A673 (cell line): ENCODE measurements around the gene OR52A5. TPM values are rescaled to one million over a fixed set of nuclear protein-coding genes. Genes with fewer than 3 reads are reported as not detected.
"Not testable (repeated sequence)": the region's sequence is repeated elsewhere in the genome, so short reads cannot be mapped to it uniquely, and the experiment has no call there.

Experiments used
- BruUV-seq: library from RNA; stranded (reverse); fragments of 400-500 nt; replicated peaks from 2 replicates; lab custom pipeline; 2021; lab: Mats Ljungman, UMichigan
- CTCF ChIA-PET: fragments of 300-600 bp; sonication (Branson Sonifier 250); formaldehyde crosslinking; loops from one replicate; lab custom pipeline; 2022; ENCODE audit warnings: antibody characterized with exemption; lab: Charles Lee
- POLR2A ChIA-PET: fragments of 300-600 bp; sonication (Branson Sonifier 250); formaldehyde crosslinking; loops from one replicate; lab custom pipeline; 2022; ENCODE audit warnings: antibody characterized with exemption; ENCODE audit not compliant: low non-redundant PET; lab: Charles Lee
- DNase-seq: peaks from one replicate; pipeline ENCODE4 v3.0.0-alpha.2; 2015; ENCODE audit warnings: low spot score
- H3K27ac ChIP-seq: fragments of 200-600 bp; sonication (generic); 2 replicates; pipeline ENCODE4 v1.5.1; 2016; ENCODE audit warnings: mixed run types, low read depth, mild to moderate bottlenecking, mixed read lengths, antibody characterized with exemption, low read length; ENCODE audit not compliant: poor library complexity, severe bottlenecking
- H3K27me3 ChIP-seq: fragments of 200-600 bp; sonication (generic); replicated peaks from 2 replicates; pipeline ENCODE4 v1.6.1; 2017; ENCODE audit warnings: mixed run types, low read depth, mild to moderate bottlenecking, mixed read lengths, antibody characterized with exemption, low read length; ENCODE audit not compliant: insufficient read depth, poor library complexity
- H3K36me3 ChIP-seq: fragments of 200-600 bp; sonication (generic); 2 replicates; pipeline ENCODE4 v1.6.1; 2016; ENCODE audit warnings: mixed run types, mild to moderate bottlenecking, mixed read lengths, antibody characterized with exemption, low read length; ENCODE audit not compliant: insufficient read depth, poor library complexity, severe bottlenecking
- H3K4me1 ChIP-seq: fragments of 200-600 bp; sonication (generic); 2 replicates; pipeline ENCODE4 v1.6.1; 2017; ENCODE audit warnings: mixed run types, mild to moderate bottlenecking, mixed read lengths, antibody characterized with exemption, low read length; ENCODE audit not compliant: insufficient read depth, poor library complexity, severe bottlenecking
- H3K4me3 ChIP-seq: fragments of 200-600 bp; sonication (generic); 2 replicates; pipeline ENCODE4 v1.5.1; 2016; ENCODE audit warnings: low read depth, mixed run types, mild to moderate bottlenecking, mixed read lengths, low read length; ENCODE audit not compliant: poor library complexity, severe bottlenecking
- H3K9me3 ChIP-seq: fragments of 200-600 bp; sonication (generic); 2 replicates; pipeline ENCODE4 v1.6.1; 2016; ENCODE audit warnings: mixed run types, low read depth, mild to moderate bottlenecking, mixed read lengths, antibody characterized with exemption, low read length; ENCODE audit not compliant: poor library complexity, severe bottlenecking
- EZH2 ChIP-seq: fragments of 200-600 bp; sonication (generic); IDR thresholded peaks from 2 replicates; pipeline ENCODE4 v1.6.1; 2017; ENCODE audit warnings: borderline replicate concordance, low read depth, mild to moderate bottlenecking, mixed read lengths, antibody characterized with exemption, low read length; ENCODE audit not compliant: poor library complexity, severe bottlenecking
- intact Hi-C: fragments of 100-400 bp; cut with micrococcal nuclease; formaldehyde crosslinking; loops from one replicate; pipeline ENCODE4 v1.10.0; 2022; ENCODE audit not compliant: unreplicated experiment
- total RNA-seq: library from RNA; stranded (reverse); gene quantifications from 2 replicates; pipeline ENCODE4 v1.2.3, GENCODE V29; 2021
- TF ChIP-seq, protein P1 (sequence below): fragments of 300-800, 200-600 bp; sonication (generic); conservative IDR thresholded peaks from 2 replicates; pipeline ENCODE4 v1.5.1; 2017; ENCODE audit warnings: low read depth, mild to moderate bottlenecking, antibody characterized with exemption, low read length, moderate library complexity, mixed read lengths

The OR52A5 gene
- total RNA-seq, 1 experiment from 2014 or later = not detected

DNA sequence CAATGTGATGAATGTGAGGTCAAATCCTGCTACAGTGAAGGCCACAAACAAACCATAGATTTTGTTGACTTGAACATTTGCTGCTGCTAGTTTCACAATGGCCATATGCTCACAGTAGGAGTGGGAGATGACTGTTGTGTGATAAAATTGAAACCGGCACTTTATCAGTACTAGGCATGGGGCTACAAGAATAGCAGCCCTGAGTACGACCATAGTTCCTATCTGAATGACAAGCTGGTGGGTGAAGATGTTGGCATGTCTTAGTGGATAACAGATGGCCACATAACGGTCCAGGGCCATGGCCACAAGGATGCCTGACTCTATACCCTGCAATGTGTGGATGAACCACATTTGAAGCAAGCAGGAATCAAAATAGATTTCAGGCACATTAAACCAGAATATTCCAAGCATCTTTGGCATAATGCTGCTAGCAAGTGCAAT is 13.6 kb upstream of the OR52A5 start:
- no peaks in the 10 kb centered on the region for H3K9me3 ChIP-seq
- no peak for TF ChIP-seq EZH2
- TF ChIP-seq, protein P1, sequence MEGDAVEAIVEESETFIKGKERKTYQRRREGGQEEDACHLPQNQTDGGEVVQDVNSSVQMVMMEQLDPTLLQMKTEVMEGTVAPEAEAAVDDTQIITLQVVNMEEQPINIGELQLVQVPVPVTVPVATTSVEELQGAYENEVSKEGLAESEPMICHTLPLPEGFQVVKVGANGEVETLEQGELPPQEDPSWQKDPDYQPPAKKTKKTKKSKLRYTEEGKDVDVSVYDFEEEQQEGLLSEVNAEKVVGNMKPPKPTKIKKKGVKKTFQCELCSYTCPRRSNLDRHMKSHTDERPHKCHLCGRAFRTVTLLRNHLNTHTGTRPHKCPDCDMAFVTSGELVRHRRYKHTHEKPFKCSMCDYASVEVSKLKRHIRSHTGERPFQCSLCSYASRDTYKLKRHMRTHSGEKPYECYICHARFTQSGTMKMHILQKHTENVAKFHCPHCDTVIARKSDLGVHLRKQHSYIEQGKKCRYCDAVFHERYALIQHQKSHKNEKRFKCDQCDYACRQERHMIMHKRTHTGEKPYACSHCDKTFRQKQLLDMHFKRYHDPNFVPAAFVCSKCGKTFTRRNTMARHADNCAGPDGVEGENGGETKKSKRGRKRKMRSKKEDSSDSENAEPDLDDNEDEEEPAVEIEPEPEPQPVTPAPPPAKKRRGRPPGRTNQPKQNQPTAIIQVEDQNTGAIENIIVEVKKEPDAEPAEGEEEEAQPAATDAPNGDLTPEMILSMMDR = no peak
- ChIA-PET POLR2A (no interaction called here), CTCF (no interaction called here)
- DNase-seq = no peak
- no peak overlapping the region for H3K4me3 ChIP-seq
- no TSS peak for BruUV-seq
- no peaks in the 10 kb centered on the region for H3K36me3 ChIP-seq
- H3K27ac ChIP-seq = no peak overlapping the region
- H3K4me1 ChIP-seq = no peaks in the 10 kb centered on the region
- intact Hi-C loops = no loop called here
- no peaks in the 10 kb centered on the region for H3K27me3 ChIP-seq

- H3K27me3 ChIP-seq, H3K4me3 ChIP-seq, H3K4me1 ChIP-seq, intact Hi-C loops, BruUV-seq, H3K9me3 ChIP-seq, CTCF ChIA-PET, DNase-seq, POLR2A ChIA-PET, H3K36me3 ChIP-seq, H3K27ac ChIP-seq: not testable (repeated sequence)
These were observed 6.0 kb upstream of the OR52A5 start for GRCh38 chr11:5144206-5144605.

GRCh38 chr11:5137014-5137413 is 1.1 kb downstream of the OR52A5 start:
- no peak overlapping the region for H3K27ac ChIP-seq
- no TSS peak for BruUV-seq
- H3K27me3 ChIP-seq = no peaks in the 10 kb centered on the region
- no peak for TF ChIP-seq EZH2
- TF ChIP-seq, protein P1 = no peak
- no peaks in the 10 kb centered on the region for H3K4me1 ChIP-seq
- POLR2A ChIA-PET = no interaction called here
- no peaks in the 10 kb centered on the region for H3K36me3 ChIP-seq
- no peaks in the 10 kb centered on the region for H3K9me3 ChIP-seq
- intact Hi-C loops = no loop called here
- no peak for DNase-seq
- CTCF ChIA-PET = no interaction called here
- no peak overlapping the region for H3K4me3 ChIP-seq

DNA sequence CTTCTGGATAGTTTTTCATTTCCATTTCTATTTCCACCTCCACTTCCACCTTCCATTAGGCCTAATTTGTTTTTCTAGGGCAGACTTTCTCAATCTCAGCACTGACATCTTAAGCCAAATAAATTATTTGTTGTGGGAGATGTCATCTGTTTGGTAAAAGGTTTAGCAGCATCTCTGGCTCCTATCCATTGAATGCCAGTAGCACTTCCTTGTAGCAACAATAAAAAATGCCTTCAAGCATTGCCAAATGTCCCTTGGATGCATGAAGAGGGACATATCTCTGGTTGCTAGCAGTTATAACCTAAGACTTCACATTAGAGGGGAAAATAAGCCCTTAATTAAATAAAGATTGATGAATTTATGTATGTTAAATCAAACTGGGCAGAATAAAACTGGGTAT is 1.9 kb downstream of the OR52A5 start:
- no peak for DNase-seq
- no peaks in the 10 kb centered on the region for H3K27me3 ChIP-seq
- H3K27ac ChIP-seq = no peak overlapping the region
- no peak overlapping the region for H3K4me3 ChIP-seq
- no peak for TF ChIP-seq EZH2
- TF ChIP-seq, protein P1 = no peak
- CTCF ChIA-PET = no interaction called here
- no peaks in the 10 kb centered on the region for H3K36me3 ChIP-seq
- H3K9me3 ChIP-seq = no peaks in the 10 kb centered on the region
- H3K4me1 ChIP-seq = no peaks in the 10 kb centered on the region
- intact Hi-C loops = no loop called here
- BruUV-seq = no TSS peak
- POLR2A ChIA-PET = no interaction called here
